Liver (tissue), 9 donors: ENCODE results near the gene METTL21C. TPM values are rescaled to one million over a fixed set of nuclear protein-coding genes. Genes with fewer than 3 reads are reported as not detected.

Experiments
- DNase-seq: peaks from one replicate; pipeline ENCODE4 v3.0.0-alpha.2; 2017; ENCODE audit warnings: low spot score
- H3K27ac ChIP-seq, 2 donors: one replicate each; pipeline ENCODE4 v1.7.0; 2013; ENCODE audit warnings: inconsistent platforms in 2 of 2, low read length in 2 of 2, control low read depth in 1 of 2, low read depth in 1 of 2, mild to moderate bottlenecking in 1 of 2
- H3K27me3 ChIP-seq, 4 donors: one replicate each; pipeline versions ENCODE4 v1.6.1 to v1.7.0; 2013; ENCODE audit warnings: low read length in 3 of 4, inconsistent platforms in 1 of 4, mild to moderate bottlenecking in 1 of 4, moderate library complexity in 1 of 4; ENCODE audit not compliant: control insufficient read depth in 4 of 4, insufficient read depth in 4 of 4
- H3K36me3 ChIP-seq, 4 donors: one replicate each; pipeline versions ENCODE4 v1.6.1 to v1.7.0; 2013; ENCODE audit warnings: low read length in 3 of 4, mild to moderate bottlenecking in 3 of 4, low read depth in 1 of 4, moderate library complexity in 1 of 4; ENCODE audit not compliant: control insufficient read depth in 4 of 4, insufficient read depth in 3 of 4
- H3K4me1 ChIP-seq, 4 donors: one replicate each; pipeline versions ENCODE4 v1.6.1 to v1.7.0; 2013; ENCODE audit warnings: low read length in 3 of 4, mild to moderate bottlenecking in 3 of 4, moderate library complexity in 1 of 4; ENCODE audit not compliant: control insufficient read depth in 4 of 4, insufficient read depth in 4 of 4
- H3K4me3 ChIP-seq, 3 donors: one replicate each; pipeline versions ENCODE4 v1.6.1 to v1.7.0; 2013; ENCODE audit warnings: low read length in 3 of 3, control low read depth in 1 of 3, low read depth in 1 of 3, mild to moderate bottlenecking in 1 of 3
- H3K9ac ChIP-seq, 2 donors: one replicate each; pipeline ENCODE4 v1.7.0; 2013; ENCODE audit warnings: low read length in 2 of 2, mild to moderate bottlenecking in 2 of 2, moderate library complexity in 2 of 2, control low read depth in 1 of 2, low read depth in 1 of 2
- H3K9me3 ChIP-seq, 4 donors: one replicate each; pipeline versions ENCODE4 v1.6.1 to v1.7.0; 2013; ENCODE audit warnings: low read length in 3 of 4; ENCODE audit not compliant: control insufficient read depth in 4 of 4
- EGR1 ChIP-seq, 2 donors: IDR thresholded peaks; 2 replicates each; pipeline ENCODE4 v1.6.1; 2016 to 2018; ENCODE audit warnings: antibody characterized with exemption in 2 of 2, low read depth in 2 of 2
- FOXA1 ChIP-seq: IDR thresholded peaks from 2 replicates; pipeline ENCODE4 v1.6.1; 2016; ENCODE audit warnings: antibody characterized with exemption
- FOXA2 ChIP-seq: IDR thresholded peaks from 2 replicates; pipeline ENCODE4 v1.6.1; 2016; ENCODE audit warnings: antibody characterized with exemption
- GABPA ChIP-seq, 2 donors: IDR thresholded peaks in 1 of 2; conservative IDR thresholded peaks in 1 of 2; 2 replicates each; pipeline ENCODE4 v1.6.1; 2016; ENCODE audit warnings: antibody characterized with exemption in 2 of 2, mild to moderate bottlenecking in 1 of 2, moderate library complexity in 1 of 2
- HNF4A ChIP-seq, 2 donors: conservative IDR thresholded peaks; 2 replicates each; pipeline ENCODE4 v1.6.1; 2016; ENCODE audit warnings: antibody characterized with exemption in 2 of 2, mild to moderate bottlenecking in 2 of 2
- HNF4G ChIP-seq: IDR thresholded peaks from 2 replicates; pipeline ENCODE4 v1.6.1; 2016; ENCODE audit warnings: antibody characterized with exemption
- JUND ChIP-seq, 2 donors: IDR thresholded peaks; 2 replicates each; pipeline ENCODE4 v1.6.1; 2016; ENCODE audit warnings: antibody characterized with exemption in 2 of 2
- NR2F2 ChIP-seq: IDR thresholded peaks from 2 replicates; pipeline ENCODE4 v1.6.1; 2016; ENCODE audit warnings: antibody characterized with exemption
- RAD21 ChIP-seq, 2 donors: IDR thresholded peaks; 2 replicates each; pipeline ENCODE4 v1.6.1; 2016; ENCODE audit warnings: antibody characterized with exemption in 2 of 2, mild to moderate bottlenecking in 2 of 2
- RXRA ChIP-seq, 2 donors: IDR thresholded peaks; 2 replicates each; pipeline ENCODE4 v1.6.1; 2017 to 2018; ENCODE audit warnings: antibody characterized with exemption in 2 of 2, mild to moderate bottlenecking in 1 of 2
- SP1 ChIP-seq: IDR thresholded peaks from 2 replicates; pipeline ENCODE4 v1.6.1; 2018; ENCODE audit warnings: antibody characterized with exemption, mild to moderate bottlenecking
- TAF1 ChIP-seq: conservative IDR thresholded peaks from 2 replicates; pipeline ENCODE4 v1.6.1; 2016; ENCODE audit warnings: antibody characterized with exemption, mild to moderate bottlenecking
- YY1 ChIP-seq: IDR thresholded peaks from 2 replicates; pipeline ENCODE4 v1.6.1; 2016; ENCODE audit warnings: antibody characterized with exemption, mild to moderate bottlenecking
- WGBS: extraction: QIAGEN DNeasy Blood & Tissue Kit; methylation state at CpG from one replicate; pipeline ENCODE4 v1.1.7; 2013; 5-methylcytosine and 5-hydroxymethylcytosine counted together
- polyA plus RNA-seq, 2 donors: library from polyadenylated mRNA; stranded (reverse) in 1 of 2; unstranded in 1 of 2; fragments of 200-250 nt in 1 of 2; fragments of >200 nt in 1 of 2; fragmentation: Nextera tagmentation in 1 of 2; extraction: Ambion mirVana in 1 of 2; gene quantifications; one replicate each; pipeline versions ENCODE4 v1.2.1 to v1.2.3, GENCODE V29; 2013 to 2015
- total RNA-seq, 2 donors: library from RNA; depleted of rRNA; stranded (reverse); fragments of >200 nt; gene quantifications; one replicate each; pipeline ENCODE4 v1.2.3, GENCODE V29; 2014
- TF ChIP-seq, protein P1 (sequence below): fragments of 150-350 bp; IDR thresholded peaks from 2 replicates; pipeline ENCODE4 v1.5.1; 2017; ENCODE audit warnings: improper control_type of control experiment, low read depth, low read length; ENCODE audit not compliant: missing input control
- TF ChIP-seq, protein P2 (sequence below): IDR thresholded peaks from 2 replicates; pipeline ENCODE4 v1.6.1; 2016; ENCODE audit warnings: antibody characterized with exemption, mild to moderate bottlenecking
- TF ChIP-seq, protein P3 (sequence below): IDR thresholded peaks from 2 replicates; pipeline ENCODE4 v1.6.1; 2016; ENCODE audit warnings: antibody characterized with exemption
- TF ChIP-seq, protein P4 (sequence below): IDR thresholded peaks from 2 replicates; pipeline ENCODE4 v1.6.1; 2016; ENCODE audit warnings: antibody characterized with exemption
- TF ChIP-seq, protein P5 (sequence below): IDR thresholded peaks from 2 replicates; pipeline ENCODE4 v1.6.1; 2016; ENCODE audit warnings: antibody characterized with exemption
- donor health status: healthy.
- donor health status: healthy.
- donor health status: healthy.
- donor health status: healthy.
- donor health status: healthy.

METTL21C gene
- total and polyA plus RNA-seq, 4 donors = 0.09 TPM; not detected in 3

DNA sequence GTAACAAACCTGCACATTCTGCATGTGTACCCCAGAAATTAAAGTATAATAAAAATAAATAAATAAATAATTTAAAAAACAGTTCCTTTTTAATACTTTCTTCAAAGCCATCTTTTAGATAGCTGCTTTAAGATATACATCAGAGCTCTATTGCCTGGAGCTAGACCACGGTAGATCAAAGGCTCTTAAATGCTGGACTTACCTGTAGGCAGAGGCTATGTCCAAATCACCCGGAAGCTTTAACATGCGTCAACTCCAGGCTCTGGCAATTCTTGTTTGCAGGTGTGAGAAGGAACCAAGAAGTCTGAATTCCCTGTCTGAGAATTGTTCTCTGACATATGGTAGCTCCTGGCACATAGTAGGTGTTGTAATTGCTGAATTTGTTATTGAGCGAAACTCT, 1.6 kb upstream of the METTL21C start:
- 86% methylated on average over 4 of the region's 4 CpGs for WGBS
- H3K9ac ChIP-seq = no peak overlapping the region
- H3K36me3 ChIP-seq = no peaks in the 10 kb centered on the region
- no peaks in the 10 kb centered on the region for H3K4me1 ChIP-seq
- H3K27ac ChIP-seq = no peak overlapping the region
- no peak for TF ChIP-seq RXRA (IDR thresholded peaks at IDR 0.05)
- no peak for TF ChIP-seq FOXA2
- TF ChIP-seq, protein P1, sequence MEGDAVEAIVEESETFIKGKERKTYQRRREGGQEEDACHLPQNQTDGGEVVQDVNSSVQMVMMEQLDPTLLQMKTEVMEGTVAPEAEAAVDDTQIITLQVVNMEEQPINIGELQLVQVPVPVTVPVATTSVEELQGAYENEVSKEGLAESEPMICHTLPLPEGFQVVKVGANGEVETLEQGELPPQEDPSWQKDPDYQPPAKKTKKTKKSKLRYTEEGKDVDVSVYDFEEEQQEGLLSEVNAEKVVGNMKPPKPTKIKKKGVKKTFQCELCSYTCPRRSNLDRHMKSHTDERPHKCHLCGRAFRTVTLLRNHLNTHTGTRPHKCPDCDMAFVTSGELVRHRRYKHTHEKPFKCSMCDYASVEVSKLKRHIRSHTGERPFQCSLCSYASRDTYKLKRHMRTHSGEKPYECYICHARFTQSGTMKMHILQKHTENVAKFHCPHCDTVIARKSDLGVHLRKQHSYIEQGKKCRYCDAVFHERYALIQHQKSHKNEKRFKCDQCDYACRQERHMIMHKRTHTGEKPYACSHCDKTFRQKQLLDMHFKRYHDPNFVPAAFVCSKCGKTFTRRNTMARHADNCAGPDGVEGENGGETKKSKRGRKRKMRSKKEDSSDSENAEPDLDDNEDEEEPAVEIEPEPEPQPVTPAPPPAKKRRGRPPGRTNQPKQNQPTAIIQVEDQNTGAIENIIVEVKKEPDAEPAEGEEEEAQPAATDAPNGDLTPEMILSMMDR = no peak
- no peak for TF ChIP-seq HNF4A (conservative IDR thresholded peaks at IDR 0.05)
- TF ChIP-seq, protein P2, sequence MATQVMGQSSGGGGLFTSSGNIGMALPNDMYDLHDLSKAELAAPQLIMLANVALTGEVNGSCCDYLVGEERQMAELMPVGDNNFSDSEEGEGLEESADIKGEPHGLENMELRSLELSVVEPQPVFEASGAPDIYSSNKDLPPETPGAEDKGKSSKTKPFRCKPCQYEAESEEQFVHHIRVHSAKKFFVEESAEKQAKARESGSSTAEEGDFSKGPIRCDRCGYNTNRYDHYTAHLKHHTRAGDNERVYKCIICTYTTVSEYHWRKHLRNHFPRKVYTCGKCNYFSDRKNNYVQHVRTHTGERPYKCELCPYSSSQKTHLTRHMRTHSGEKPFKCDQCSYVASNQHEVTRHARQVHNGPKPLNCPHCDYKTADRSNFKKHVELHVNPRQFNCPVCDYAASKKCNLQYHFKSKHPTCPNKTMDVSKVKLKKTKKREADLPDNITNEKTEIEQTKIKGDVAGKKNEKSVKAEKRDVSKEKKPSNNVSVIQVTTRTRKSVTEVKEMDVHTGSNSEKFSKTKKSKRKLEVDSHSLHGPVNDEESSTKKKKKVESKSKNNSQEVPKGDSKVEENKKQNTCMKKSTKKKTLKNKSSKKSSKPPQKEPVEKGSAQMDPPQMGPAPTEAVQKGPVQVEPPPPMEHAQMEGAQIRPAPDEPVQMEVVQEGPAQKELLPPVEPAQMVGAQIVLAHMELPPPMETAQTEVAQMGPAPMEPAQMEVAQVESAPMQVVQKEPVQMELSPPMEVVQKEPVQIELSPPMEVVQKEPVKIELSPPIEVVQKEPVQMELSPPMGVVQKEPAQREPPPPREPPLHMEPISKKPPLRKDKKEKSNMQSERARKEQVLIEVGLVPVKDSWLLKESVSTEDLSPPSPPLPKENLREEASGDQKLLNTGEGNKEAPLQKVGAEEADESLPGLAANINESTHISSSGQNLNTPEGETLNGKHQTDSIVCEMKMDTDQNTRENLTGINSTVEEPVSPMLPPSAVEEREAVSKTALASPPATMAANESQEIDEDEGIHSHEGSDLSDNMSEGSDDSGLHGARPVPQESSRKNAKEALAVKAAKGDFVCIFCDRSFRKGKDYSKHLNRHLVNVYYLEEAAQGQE = no peak
- TF ChIP-seq NR2F2 = no peak
- no peak for TF ChIP-seq YY1
- TF ChIP-seq FOXA1 = no peak
- no peak for TF ChIP-seq SP1
- no peak for TF ChIP-seq TAF1
- TF ChIP-seq, protein P3, sequence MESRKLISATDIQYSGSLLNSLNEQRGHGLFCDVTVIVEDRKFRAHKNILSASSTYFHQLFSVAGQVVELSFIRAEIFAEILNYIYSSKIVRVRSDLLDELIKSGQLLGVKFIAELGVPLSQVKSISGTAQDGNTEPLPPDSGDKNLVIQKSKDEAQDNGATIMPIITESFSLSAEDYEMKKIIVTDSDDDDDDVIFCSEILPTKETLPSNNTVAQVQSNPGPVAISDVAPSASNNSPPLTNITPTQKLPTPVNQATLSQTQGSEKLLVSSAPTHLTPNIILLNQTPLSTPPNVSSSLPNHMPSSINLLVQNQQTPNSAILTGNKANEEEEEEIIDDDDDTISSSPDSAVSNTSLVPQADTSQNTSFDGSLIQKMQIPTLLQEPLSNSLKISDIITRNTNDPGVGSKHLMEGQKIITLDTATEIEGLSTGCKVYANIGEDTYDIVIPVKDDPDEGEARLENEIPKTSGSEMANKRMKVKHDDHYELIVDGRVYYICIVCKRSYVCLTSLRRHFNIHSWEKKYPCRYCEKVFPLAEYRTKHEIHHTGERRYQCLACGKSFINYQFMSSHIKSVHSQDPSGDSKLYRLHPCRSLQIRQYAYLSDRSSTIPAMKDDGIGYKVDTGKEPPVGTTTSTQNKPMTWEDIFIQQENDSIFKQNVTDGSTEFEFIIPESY = no peak
- no peak for TF ChIP-seq JUND (IDR thresholded peaks at IDR 0.05)
- no peak for TF ChIP-seq RAD21 (IDR thresholded peaks at IDR 0.05)
- no peak for TF ChIP-seq GABPA (IDR thresholded peaks at IDR 0.05 in 1 of 2, conservative IDR thresholded peaks at IDR 0.05 in 1 of 2)
- TF ChIP-seq, protein P4, sequence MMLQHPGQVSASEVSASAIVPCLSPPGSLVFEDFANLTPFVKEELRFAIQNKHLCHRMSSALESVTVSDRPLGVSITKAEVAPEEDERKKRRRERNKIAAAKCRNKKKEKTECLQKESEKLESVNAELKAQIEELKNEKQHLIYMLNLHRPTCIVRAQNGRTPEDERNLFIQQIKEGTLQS = no peak
- TF ChIP-seq, protein P5, sequence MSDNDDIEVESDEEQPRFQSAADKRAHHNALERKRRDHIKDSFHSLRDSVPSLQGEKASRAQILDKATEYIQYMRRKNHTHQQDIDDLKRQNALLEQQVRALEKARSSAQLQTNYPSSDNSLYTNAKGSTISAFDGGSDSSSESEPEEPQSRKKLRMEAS = no peak
- TF ChIP-seq HNF4G = no peak
- no peak for TF ChIP-seq EGR1 (IDR thresholded peaks at IDR 0.05; ENCODE audit: low read depth in 2 of 2)
- no peak for DNase-seq
- H3K4me3 ChIP-seq = no peak overlapping the region
- peaks cover 0 to 6% (median 5%) of the 10 kb centered on the region in 4 donors for H3K9me3 ChIP-seq
- peaks cover 0 to 3% (median 0%) of the 10 kb centered on the region in 4 donors for H3K27me3 ChIP-seq
